HepG2 (cell line): ENCODE data around the gene CDNF. TPM values are rescaled to one million over a fixed set of nuclear protein-coding genes. Genes with fewer than 3 reads are reported as not detected.

Experiments
- FIP1L1 ChIP-seq: fragments of 200-400 bp; formaldehyde crosslinking; IDR thresholded peaks from 2 replicates; pipeline ENCODE4 v1.6.1; 2018; ENCODE audit warnings: low read depth, mild to moderate bottlenecking, low read length, moderate library complexity, borderline replicate concordance; ENCODE audit not compliant: insufficient read depth
- HNF4A ChIP-seq: sonication (generic); formaldehyde crosslinking; IDR thresholded peaks from 2 replicates; pipeline ENCODE4 v1.4.0; 2020; ENCODE audit warnings: missing genetic modification reagents
- MATR3 ChIP-seq: sonication (generic); formaldehyde crosslinking; IDR thresholded peaks from 2 replicates; pipeline ENCODE4 v1.4.0; 2020; ENCODE audit warnings: missing genetic modification reagents
- NFRKB ChIP-seq: fragments of 450-650 bp; IDR thresholded peaks from 2 replicates; pipeline ENCODE4 v1.6.1; 2017
- PITX1 ChIP-seq: sonication (generic); formaldehyde crosslinking; IDR thresholded peaks from 2 replicates; pipeline ENCODE4 v1.5.1; 2020; ENCODE audit warnings: mild to moderate bottlenecking, missing genetic modification reagents
- PLRG1 ChIP-seq: fragments of 450-650 bp; conservative IDR thresholded peaks from 2 replicates; pipeline ENCODE4 v1.6.1; 2016
- ZNF143 ChIP-seq: sonication (generic); formaldehyde crosslinking; IDR thresholded peaks from 2 replicates; pipeline ENCODE4 v1.4.0; 2020; ENCODE audit warnings: missing genetic modification reagents
- ZNF180 ChIP-seq: sonication (generic); formaldehyde crosslinking; IDR thresholded peaks from 2 replicates; pipeline ENCODE4 v1.4.0; 2020; ENCODE audit warnings: low read depth, missing genetic modification reagents, borderline replicate concordance
- ZNF235 ChIP-seq: sonication (generic); formaldehyde crosslinking; IDR thresholded peaks from 2 replicates; pipeline ENCODE4 v1.8.1; 2023; ENCODE audit warnings: mild to moderate bottlenecking, missing genetic modification reagents, borderline replicate concordance
- ZNF326 ChIP-seq: sonication (generic); formaldehyde crosslinking; IDR thresholded peaks from 2 replicates; pipeline ENCODE4 v1.4.0; 2020; ENCODE audit warnings: missing genetic modification reagents, borderline replicate concordance
- ZNF350 ChIP-seq: sonication (generic); formaldehyde crosslinking; IDR thresholded peaks from 2 replicates; pipeline ENCODE4 v1.4.0; 2020; ENCODE audit warnings: mild to moderate bottlenecking, low read depth, missing genetic modification reagents, borderline replicate concordance
- ZNF570 ChIP-seq: sonication (generic); formaldehyde crosslinking; IDR thresholded peaks from 2 replicates; pipeline ENCODE4 v1.4.0; 2020; ENCODE audit warnings: mild to moderate bottlenecking, missing genetic modification reagents, borderline replicate concordance
- ZNF75D ChIP-seq: sonication (generic); formaldehyde crosslinking; IDR thresholded peaks from 2 replicates; pipeline ENCODE4 v1.8.1; 2023; ENCODE audit warnings: missing genetic modification reagents, mild to moderate bottlenecking, borderline replicate concordance
- polyA plus RNA-seq, 8 experiments: library from polyadenylated mRNA; depleted of rRNA in 3 of 8; stranded (reverse) in 7 of 8; unstranded in 1 of 8; fragments of >200 nt; fragmentation: Illumina TruSeq in 4 of 8; extraction: Trizol in 4 of 8; gene quantifications; 2 replicates each; pipeline versions ENCODE4 v1.2.1 to v1.2.3, GENCODE V29; 2011 to 2016; ENCODE audit warnings: low read depth in 4 of 8, missing spikeins in 1 of 8, mixed read lengths in 1 of 8; ENCODE audit not compliant: insufficient read depth in 1 of 8
- total RNA-seq, 5 experiments: library from RNA; depleted of rRNA; stranded (reverse); fragments of >200 nt; fragmentation: Illumina TruSeq; extraction: Trizol; gene quantifications; 2 replicates each; pipeline ENCODE4 v1.2.3, GENCODE V29; 2016; ENCODE audit warnings: low read depth in 1 of 5
- TF ChIP-seq, protein P1 (sequence below): sonication (generic); formaldehyde crosslinking; IDR thresholded peaks from 2 replicates; pipeline ENCODE4 v1.5.1; 2020; ENCODE audit warnings: mild to moderate bottlenecking, missing genetic modification reagents, moderate library complexity
- TF ChIP-seq, protein P2 (sequence below): sonication (generic); formaldehyde crosslinking; IDR thresholded peaks from 2 replicates; pipeline ENCODE4 v1.8.1; 2022; ENCODE audit warnings: mild to moderate bottlenecking, missing genetic modification reagents
- TF ChIP-seq, protein P3 (sequence below): IDR thresholded peaks from 2 replicates; pipeline ENCODE4 v1.6.1; 2016; ENCODE audit warnings: control low read depth
- TF ChIP-seq, protein P4 (sequence below): IDR thresholded peaks from 2 replicates; pipeline ENCODE4 v1.6.1; 2016; ENCODE audit warnings: mild to moderate bottlenecking
- TF ChIP-seq, protein P5 (sequence below), 2 experiments: sonication (generic) in 1 of 2; formaldehyde crosslinking in 1 of 2; IDR thresholded peaks; 2 replicates each; pipeline versions ENCODE4 v1.5.1 to v1.6.1; 2011 to 2020; ENCODE audit warnings: borderline replicate concordance in 1 of 2, low read depth in 1 of 2, low read length in 1 of 2, mild to moderate bottlenecking in 1 of 2, missing genetic modification reagents in 1 of 2, moderate library complexity in 1 of 2

CDNF gene
- total and polyA plus RNA-seq, 2 of the 13 experiments (the other 11 are each of a cell fraction or from before 2014, with no cell fraction given): 0.29 to 0.33 TPM

DNA sequence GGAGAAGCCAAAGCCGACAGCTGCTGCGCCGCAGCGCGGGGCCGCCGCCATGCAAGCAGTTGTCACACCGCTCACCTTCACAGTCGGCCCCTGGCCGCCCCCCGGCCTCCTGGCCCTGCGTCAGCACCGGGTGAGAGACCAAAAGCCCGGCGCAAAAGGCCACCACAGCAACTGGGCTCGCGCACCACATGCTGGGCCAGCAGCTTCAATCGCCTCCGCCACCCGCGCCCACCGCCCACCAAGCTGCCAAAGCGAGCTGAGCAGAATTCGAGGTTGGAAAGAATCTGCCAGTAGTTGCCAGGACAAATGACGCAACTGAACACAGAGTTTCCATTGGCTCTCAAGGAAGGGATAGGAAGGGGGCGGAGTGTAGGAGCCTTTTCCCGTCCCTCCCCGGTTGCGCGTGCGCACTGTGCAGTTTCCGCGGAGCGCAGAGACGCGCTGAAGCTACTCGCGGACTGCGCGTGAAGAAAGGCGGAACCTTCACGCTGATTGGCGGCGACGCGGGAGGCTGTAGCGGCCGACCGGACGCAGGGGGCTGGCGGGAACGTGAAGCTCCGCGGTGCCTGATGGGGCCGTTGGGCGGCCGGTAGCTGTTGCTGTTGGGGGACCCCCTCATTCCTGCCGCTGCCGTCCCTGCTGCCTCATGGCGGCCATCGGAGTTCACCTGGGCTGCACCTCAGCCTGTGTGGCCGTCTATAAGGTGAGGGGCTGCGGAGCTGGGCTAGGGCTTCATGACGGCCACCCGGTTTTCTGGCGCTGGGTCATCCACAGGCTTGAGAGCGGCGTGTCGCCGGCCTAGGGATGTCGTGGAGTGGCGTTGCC is at the start of gene CDNF, which contains the start of the genes HSPA14 and MSANTD7 (continued):
- TF ChIP-seq, protein P1, sequence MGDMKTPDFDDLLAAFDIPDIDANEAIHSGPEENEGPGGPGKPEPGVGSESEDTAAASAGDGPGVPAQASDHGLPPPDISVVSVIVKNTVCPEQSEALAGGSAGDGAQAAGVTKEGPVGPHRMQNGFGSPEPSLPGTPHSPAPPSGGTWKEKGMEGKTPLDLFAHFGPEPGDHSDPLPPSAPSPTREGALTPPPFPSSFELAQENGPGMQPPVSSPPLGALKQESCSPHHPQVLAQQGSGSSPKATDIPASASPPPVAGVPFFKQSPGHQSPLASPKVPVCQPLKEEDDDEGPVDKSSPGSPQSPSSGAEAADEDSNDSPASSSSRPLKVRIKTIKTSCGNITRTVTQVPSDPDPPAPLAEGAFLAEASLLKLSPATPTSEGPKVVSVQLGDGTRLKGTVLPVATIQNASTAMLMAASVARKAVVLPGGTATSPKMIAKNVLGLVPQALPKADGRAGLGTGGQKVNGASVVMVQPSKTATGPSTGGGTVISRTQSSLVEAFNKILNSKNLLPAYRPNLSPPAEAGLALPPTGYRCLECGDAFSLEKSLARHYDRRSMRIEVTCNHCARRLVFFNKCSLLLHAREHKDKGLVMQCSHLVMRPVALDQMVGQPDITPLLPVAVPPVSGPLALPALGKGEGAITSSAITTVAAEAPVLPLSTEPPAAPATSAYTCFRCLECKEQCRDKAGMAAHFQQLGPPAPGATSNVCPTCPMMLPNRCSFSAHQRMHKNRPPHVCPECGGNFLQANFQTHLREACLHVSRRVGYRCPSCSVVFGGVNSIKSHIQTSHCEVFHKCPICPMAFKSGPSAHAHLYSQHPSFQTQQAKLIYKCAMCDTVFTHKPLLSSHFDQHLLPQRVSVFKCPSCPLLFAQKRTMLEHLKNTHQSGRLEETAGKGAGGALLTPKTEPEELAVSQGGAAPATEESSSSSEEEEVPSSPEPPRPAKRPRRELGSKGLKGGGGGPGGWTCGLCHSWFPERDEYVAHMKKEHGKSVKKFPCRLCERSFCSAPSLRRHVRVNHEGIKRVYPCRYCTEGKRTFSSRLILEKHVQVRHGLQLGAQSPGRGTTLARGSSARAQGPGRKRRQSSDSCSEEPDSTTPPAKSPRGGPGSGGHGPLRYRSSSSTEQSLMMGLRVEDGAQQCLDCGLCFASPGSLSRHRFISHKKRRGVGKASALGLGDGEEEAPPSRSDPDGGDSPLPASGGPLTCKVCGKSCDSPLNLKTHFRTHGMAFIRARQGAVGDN (CRISPR knock-in tag): peak; percentile 88
- TF ChIP-seq HNF4A (CRISPR knock-in tag): no peak
- TF ChIP-seq, protein P2, sequence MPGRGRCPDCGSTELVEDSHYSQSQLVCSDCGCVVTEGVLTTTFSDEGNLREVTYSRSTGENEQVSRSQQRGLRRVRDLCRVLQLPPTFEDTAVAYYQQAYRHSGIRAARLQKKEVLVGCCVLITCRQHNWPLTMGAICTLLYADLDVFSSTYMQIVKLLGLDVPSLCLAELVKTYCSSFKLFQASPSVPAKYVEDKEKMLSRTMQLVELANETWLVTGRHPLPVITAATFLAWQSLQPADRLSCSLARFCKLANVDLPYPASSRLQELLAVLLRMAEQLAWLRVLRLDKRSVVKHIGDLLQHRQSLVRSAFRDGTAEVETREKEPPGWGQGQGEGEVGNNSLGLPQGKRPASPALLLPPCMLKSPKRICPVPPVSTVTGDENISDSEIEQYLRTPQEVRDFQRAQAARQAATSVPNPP: no peak
- TF ChIP-seq, protein P3, sequence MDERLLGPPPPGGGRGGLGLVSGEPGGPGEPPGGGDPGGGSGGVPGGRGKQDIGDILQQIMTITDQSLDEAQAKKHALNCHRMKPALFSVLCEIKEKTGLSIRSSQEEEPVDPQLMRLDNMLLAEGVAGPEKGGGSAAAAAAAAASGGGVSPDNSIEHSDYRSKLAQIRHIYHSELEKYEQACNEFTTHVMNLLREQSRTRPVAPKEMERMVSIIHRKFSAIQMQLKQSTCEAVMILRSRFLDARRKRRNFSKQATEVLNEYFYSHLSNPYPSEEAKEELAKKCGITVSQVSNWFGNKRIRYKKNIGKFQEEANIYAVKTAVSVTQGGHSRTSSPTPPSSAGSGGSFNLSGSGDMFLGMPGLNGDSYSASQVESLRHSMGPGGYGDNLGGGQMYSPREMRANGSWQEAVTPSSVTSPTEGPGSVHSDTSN (CRISPR knock-in tag): peak; percentile 44; the same call in 1 of the 2 replicates
- TF ChIP-seq, protein P4, sequence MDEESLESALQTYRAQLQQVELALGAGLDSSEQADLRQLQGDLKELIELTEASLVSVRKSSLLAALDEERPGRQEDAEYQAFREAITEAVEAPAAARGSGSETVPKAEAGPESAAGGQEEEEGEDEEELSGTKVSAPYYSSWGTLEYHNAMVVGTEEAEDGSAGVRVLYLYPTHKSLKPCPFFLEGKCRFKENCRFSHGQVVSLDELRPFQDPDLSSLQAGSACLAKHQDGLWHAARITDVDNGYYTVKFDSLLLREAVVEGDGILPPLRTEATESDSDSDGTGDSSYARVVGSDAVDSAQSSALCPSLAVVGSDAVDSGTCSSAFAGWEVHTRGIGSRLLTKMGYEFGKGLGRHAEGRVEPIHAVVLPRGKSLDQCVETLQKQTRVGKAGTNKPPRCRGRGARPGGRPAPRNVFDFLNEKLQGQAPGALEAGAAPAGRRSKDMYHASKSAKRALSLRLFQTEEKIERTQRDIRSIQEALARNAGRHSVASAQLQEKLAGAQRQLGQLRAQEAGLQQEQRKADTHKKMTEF (CRISPR knock-in tag): peak; percentile 44; the same call in 1 of the 2 replicates
- TF ChIP-seq ZNF570 (CRISPR knock-in tag): no peak; the same call in 1 of the 2 replicates
- TF ChIP-seq, protein P5, sequence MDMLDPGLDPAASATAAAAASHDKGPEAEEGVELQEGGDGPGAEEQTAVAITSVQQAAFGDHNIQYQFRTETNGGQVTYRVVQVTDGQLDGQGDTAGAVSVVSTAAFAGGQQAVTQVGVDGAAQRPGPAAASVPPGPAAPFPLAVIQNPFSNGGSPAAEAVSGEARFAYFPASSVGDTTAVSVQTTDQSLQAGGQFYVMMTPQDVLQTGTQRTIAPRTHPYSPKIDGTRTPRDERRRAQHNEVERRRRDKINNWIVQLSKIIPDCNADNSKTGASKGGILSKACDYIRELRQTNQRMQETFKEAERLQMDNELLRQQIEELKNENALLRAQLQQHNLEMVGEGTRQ (IDR thresholded peaks at IDR 0.05; ENCODE audit: low read depth, low read length): no peak
- TF ChIP-seq, protein P5 (CRISPR knock-in tag; IDR thresholded peaks at IDR 0.05; ENCODE audit: borderline replicate concordance): no peak; the same call in 1 of the 2 replicates
- TF ChIP-seq ZNF235 (CRISPR knock-in tag): peak; percentile 68; the same call in 1 of the 2 replicates
- TF ChIP-seq ZNF75D (CRISPR knock-in tag): no peak
- 0 out of 2 replicates have a peak, but pooled peaks have one; percentile 1 for TF ChIP-seq PITX1
- TF ChIP-seq FIP1L1: no peak
- TF ChIP-seq ZNF143 (CRISPR knock-in tag): peak; percentile 90
- no peak for TF ChIP-seq NFRKB
- TF ChIP-seq ZNF180: peak; percentile 55; the same call in 1 of the 2 replicates
- TF ChIP-seq MATR3 (CRISPR knock-in tag): no peak
- no peak for TF ChIP-seq ZNF326 (CRISPR knock-in tag)
- peak; percentile 73 for TF ChIP-seq ZNF350 (CRISPR knock-in tag)
- TF ChIP-seq PLRG1: no peak
